HG03196 (cell line): Measurements from ENCODE around the gene NSUN3.

Experiments
- ATAC-seq: cut with Tn5 transposase; IDR thresholded peaks from one replicate; pipeline ENCODE4 v1.9.1; 2021; ENCODE audit not compliant: unreplicated experiment

Gene NSUN3

DNA sequence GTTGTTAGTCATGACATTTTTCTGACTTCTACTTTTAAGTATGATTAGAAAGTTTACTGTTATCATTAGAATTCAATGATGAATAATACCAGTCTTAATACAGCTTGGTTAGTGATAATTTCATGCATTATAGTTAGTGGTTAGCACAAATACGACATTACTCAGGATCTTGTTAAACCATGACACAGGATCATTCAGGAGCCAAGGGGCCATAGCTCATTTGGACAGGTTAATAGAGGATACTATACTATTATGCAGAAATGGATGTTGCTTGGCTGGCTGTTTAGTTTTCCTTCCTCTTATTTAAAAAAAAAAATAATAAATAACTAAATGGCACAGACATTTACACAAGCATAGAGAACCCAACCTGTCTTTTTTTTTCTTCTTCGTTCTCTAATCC, 55.5 kb downstream of the NSUN3 start:
- no peak for ATAC-seq

DNA sequence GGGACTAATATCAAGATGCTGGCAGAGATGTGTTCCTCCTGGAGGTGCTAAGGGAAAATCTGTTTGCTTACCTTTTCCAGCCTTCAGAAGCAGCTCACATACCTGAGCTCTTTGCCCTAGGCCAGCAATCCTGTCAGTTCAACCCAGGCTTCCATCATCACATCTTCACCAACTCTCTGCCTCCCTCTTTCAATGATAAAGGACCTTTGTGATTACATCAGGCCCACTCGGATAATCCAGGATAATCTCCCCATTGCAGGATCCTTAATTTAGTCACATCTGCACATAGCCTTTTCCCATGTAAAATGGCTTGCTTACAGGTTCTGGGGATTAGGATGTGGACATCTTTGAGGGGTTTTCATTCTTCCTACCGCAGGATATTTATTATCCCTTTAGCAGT, 58.3 kb downstream of the NSUN3 start:
- ATAC-seq, result no peak

DNA sequence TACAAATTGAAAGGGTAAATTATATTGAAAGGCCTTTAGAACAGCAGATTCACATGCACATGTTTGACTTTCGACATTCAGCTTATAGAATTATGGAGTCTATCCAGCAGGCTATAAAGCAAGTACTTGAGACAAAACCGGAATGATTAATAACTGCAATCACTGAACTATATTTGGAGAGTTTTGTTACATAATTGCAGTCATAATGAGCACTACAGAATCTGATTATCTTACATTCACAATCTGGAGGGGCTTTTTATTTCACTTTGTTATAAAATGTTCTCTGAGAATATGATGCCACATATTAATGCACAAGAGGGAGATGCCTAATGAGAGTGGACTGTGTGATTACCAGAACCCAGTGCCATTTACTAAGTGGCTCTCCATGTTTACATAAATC, 64.3 kb downstream of the NSUN3 start:
- no peak for ATAC-seq

DNA sequence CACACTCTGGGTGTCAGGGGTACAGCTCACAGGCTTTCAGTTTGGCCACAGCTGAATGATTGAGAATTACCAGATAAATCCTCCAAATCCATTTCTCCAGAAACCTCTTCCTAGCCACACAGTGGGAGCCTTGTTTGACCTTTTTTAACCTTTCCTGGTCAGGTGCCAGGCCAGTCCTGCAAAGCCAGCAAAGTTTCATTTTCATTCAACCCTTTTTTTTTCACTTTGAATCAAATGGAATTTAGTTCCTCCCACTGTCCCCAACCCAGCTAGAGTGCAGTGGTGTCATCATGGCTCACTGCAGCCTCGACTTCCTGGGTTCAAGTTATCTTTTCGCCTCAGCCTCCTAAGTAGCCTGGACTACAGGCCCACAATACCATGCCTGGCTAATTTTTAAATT, 67.8 kb downstream of the NSUN3 start:
- no peak for ATAC-seq

DNA sequence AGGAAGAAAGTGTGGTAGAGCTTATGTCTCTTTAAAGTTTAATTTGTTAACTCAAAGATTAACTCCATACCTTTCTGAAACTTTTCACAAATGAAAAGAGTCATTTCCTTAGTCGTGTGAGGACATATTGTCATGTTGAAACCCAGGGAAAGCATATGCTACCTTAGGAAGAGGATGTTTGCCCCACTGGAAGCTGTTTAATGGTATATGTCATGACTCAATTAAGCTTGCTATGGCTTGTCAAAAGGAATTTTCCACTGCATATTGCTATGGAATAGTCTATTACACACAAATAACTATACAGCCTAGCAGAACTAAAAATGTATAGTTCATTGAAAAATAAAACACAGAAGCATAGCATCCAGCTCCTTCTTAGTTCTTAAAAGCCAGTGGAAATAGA, 69.9 kb downstream of the NSUN3 start:
- ATAC-seq, result no peak

DNA sequence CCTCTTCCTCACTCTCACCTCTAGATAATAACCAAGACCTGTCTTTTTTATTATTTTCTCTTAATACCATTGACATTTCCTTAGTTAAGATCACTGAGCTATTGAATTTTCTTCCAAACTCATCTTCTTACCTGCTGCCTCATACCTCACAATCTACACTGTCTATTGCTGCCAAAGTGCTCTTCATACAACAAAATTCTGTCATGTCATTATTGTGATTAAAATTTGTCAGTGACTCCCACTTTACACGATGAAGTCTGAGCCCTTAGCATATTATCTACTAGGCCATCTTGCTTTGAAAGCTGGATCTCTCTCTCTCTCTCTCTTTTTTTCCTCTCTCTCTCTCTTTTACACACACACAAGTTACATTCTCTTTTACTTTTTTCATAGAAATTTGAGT, 73.3 kb downstream of the NSUN3 start:
- ATAC-seq, result no peak

DNA sequence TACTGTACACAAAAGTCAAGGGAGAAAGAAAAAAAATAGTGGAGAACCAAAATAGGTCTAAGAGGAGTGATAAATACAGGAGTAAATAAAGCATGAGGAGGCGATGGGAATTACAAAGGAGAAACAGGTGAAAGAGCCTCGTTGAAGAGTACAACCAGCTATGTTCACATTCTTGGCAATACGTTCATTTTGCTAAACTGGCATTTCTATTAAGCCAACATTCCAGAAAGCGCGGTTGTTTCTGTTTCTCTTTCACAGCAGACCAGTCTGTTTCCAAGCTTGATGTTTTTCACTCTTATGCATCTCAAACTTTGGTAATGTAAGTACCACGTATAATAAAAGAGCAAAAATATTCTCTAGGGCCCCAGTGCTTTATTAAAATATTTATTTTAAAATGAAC, 74.5 kb downstream of the NSUN3 start:
- no peak for ATAC-seq

DNA sequence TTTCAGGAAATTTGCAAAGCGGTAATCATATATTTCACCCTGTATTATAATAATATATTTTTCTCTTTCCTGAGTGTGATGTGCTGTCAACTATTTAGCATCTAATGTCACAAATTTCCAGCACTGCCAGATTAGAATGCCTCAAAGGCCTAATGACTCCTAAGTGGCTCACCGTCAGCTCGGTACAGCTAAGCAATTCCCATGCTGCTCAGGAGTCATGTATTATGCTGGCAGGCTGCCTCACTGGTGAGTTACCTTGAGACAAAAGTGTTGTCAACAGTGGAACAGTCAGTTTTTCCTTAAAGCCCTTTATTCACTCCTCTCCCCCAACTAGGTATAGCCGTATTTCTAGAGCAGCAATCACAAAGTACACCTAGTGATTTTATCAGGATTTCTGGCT, 83.6 kb downstream of the NSUN3 start:
- no peak for ATAC-seq

DNA sequence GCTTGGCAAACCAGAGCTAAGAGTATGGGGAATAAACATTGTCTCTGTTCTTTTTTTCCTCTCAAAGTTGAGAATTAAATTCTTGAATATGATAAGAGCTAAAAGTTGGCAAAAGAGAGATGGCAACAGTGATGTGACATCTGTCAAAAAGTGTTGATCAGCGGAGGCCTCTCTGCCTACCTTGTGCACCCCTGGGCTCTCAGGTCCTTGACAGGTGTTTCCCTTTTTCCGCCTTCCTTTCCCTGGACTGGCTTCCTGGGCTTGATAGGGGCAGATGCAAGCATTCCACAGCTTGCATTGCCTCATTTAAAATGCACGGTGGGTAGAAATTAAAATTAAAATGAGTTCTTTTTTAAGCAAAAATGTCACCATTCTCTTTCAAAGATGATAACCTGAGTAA, 84.2 kb downstream of the NSUN3 start:
- no peak for ATAC-seq

DNA sequence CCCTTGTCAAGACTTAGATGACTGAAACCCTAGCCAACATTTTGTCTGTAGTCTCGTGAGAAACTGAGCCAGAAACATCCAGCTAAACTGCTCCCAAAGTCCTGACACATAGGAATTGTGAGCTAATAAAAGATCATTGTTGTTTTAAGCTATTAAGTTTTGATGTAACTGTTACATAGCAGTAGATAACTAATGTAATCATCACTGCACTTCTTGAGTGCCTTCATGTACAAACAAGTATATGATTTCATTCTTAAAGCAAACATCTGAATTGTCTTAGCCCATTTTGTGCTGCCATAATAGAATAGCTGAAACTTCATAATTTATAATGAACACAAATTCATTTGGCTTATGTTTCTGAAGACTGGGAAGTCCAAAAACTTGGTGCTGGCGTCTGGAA, 87.3 kb downstream of the NSUN3 start:
- no peak for ATAC-seq

DNA sequence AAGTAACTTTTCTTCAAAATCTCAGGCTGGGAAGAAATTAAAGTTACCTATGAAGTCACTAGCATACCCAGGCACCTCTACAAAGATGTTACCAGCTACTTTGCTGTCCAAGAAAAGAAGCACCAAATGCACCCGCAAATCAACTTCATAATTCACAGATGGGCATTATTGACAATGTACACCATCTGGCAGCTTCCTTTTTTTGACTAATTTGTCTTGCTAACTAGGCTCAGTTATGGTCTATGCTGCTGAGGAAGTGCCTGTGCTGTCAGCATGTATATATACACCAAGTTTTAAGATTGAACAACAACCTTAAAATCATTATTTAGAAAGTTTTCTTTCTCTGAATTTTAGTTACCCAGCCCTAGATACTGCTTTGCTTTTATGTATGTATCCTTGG, 93.8 kb downstream of the NSUN3 start:
- no peak for ATAC-seq

DNA sequence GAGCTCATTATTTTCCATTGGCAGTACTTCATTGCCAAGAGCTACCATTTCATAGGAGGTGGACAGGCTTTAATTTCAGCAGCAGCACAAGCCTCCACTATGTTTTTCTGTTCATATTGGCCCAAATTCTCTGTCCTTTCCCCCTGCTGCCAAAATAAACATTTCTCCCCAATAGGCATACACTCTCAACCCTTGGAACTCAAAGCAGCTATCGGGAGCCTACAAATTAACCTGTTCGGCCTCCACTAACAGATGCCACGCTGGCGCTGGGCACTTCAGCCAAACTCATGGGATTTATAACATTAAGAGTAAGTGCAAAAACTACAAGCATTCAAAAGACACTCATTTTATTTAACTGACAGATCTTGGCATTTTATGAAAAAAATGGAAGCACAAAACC, 95.7 kb downstream of the NSUN3 start:
- ATAC-seq, result no peak

DNA sequence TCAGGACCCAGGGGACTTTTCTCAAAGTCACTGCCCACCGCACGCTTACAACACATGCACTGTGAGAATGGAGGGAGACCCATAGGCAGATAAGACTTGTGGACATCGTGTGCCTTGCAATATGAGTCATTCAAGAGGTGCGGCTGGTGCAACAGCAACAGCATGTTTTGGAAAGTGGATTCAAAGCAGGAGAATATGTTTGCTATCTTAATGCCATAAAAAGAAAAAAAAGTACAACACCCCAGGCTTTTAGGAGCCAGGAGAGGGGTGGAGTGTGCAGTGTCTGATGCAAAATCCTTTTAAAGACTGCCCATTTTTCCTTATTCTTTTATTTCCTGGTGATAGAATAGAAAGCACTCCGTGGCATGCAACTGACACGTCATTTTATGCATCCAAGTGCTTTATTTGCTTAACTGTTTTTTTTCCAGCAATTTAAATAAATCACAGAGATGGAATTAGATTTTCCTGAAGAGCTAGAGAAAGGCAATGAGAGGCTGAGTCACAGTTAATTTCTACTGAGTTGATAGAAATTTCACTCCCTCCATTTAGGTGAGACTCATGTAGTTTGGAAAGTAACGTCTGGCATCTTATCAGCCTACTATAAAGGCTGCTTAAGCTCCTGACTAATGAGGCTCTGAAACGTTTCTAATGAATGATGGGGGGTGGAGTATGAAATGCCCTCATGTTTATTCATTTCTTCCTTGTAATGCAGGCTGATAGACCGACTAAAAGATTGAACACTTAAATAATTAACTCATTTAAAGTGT, 96.4 kb downstream of the NSUN3 start:
- no peak for ATAC-seq

DNA sequence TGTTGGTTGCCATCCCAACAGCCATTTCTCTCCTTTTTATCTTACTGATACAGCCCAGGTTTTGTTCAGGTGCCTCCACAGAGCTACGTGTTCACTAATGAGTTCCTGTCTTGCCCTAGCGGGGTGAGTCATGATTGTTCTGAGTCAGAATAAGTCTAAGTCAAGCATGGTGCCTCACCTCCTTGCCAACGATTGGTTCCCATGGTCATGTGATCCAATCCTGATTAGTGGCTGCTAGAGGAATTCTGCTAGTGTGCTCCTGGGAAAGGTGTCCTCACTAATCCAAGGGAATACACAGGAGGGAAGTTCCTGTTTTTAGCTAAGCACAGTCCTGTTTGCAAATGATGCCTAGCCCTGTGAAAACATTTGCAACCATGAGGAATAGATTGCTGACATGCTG, 99.8 kb downstream of the NSUN3 start:
- no peak for ATAC-seq

DNA sequence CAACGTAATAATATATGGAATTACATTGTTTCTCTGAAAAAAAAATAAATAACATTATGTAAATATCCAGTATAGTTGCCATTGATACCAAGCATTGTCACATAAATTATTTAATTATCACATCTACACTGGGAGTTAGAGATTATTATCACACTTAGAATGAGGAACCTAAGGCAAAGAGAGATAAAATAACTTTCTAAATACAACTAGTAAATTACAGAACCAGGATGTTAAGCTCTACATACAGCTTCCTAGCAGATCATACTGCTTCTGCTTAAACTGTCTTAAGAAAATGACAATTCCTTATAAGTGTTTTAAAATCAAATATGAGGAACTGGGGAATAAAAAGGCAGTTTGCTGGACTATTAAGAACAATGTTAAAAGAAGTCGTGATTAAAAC, 104.5 kb downstream of the NSUN3 start:
- no peak for ATAC-seq

DNA sequence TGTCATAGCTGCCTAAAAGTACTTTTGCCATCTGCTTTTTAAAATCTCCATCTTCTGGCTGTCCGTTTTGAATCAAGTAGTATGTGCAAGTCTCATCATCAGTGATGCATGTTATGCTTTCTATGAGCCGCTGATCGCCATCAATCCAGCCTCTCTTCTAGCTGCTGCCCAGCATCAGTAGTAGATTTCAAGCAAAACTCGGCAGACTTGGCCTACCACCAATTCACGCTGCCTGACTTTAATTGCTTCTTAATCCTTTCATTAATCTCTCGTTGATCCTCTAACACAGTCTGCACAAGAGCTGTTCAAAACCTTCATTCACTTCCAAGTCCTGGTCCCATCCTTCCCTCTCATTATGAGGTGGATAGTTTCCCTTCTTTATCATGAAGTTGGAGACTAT, 104.9 kb downstream of the NSUN3 start:
- ATAC-seq, result no peak

DNA sequence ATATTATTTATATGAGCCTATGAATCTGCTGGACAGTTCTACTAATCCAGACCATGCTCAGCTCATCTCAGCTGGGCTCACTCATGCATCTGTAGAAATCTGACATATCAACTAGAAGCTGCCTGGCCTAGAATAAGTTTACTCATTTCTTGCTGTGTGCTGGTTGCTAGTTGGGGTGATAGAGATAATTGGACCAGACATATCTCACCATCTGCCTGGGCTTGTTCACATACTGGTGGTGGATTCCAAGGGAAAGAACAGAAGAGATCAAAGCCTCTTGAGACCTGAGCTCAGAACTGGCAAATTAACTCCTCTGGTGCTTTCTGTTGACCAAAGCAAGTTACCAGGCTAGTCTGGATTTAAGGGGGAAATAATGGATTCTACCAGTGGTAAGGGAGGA, 109.1 kb downstream of the NSUN3 start:
- ATAC-seq, result no peak

DNA sequence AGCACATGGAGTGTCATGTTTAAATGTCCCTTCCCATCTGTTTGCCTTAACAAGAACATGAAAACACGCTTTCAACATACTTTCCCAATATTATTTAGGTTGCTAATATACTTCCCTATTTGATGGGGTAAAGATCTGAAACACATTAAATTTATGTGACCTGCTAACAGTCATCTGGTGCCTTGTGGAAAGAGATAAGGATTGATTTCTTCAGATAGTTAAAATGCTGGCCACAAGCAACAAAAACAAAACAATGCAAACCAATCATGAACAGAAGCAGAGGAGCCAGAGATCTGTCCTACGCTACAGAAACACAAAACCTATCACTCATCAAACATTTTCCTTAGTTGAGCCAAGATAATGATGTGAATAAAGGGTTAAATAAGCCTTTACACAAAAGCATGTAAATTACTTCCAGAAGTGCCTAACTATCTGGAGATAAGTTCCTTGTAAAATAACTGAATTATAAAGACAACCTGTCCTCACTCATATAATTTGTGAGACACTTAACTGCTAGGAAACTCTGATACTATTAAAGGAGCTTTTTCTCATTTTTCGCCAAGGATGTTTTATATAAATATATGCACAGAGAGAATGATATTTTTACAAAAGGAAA, 109.9 kb downstream of the NSUN3 start:
- no peak for ATAC-seq

DNA sequence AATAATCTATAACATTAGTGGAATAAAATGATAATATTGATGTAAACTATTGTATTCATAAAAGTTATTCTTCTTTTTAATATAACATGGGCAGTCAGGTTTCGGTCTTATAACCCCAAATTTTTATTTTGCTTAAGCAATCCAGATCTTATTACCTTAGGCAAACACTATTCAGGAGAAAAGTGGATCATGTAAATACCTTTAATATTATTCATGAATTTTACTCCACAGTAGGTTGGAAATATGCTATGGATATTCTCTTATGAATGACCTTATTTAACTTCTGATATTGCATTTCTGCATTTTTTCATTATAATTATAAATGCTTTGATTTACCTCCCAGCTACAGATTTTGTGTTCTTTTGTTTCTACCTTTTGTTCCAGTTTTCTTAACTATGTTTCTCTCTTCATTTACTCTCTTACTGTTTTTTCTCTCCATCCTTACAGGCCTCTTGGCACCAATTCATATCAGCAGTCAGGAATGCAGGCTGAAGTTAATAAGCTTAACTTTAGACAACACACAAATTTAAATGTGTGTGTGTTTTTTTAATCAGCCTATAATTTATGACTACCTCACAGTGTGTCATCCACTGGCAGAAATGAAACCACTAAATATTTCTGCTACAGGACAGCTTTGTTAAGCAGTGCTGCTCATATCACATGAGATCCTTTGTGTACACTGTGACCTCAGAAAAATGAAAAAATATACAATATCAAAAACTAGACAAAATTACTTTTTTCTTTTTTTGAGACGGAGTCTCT, 111.0 kb downstream of the NSUN3 start:
- ATAC-seq, result no peak

DNA sequence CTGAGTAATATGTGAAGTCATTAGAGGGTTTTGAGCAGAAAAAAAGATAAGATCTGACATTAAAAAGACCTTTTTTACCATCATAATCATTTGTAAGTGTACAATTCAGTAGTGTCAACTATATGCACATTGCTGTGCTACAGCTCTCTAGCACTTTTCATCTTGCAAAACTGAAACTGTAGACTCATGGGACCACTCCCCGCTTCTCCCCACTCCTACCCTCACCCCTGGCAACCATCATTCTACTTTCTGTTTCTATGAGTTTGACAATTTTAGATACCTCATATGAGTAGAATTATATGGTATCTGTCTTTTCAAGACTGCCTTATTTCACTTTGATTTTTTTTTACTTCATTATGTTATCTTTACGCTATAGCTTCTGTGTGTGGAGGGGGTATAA, 112.8 kb downstream of the NSUN3 start:
- ATAC-seq, result no peak

DNA sequence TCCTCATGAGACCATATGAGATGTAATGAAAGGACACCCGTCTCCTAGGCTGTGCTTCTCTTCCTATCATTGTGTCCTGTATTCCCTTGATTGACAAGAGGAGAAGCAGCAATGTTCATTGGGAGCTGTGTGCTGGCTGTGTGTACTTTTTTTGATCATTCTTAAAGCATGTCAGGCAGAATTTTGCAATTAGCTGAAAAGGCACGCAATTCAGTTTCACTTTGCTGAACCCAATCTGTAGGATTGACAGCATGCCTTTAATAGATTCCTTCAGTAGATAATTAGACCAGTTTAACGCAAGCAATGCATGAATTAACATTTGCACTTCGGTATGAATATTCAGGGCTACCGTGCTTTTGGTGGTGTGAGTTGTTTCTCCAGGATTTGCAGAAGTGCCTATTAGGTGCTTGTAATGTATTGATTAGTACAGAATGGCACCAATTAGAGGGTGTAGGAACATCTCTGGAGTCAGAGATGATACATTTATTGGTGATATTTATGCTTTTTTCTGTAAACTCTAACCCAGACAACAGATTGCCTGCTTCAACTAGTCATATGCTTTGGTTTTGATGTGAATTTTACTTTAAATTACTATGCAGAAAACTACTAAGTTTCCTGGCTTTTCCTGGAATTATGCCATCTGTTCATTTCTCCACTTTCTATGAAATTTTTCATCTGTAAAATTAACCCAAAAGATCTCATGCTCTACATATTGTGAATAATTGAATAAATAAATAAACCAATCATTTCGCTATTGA, 114.3 kb downstream of the NSUN3 start:
- ATAC-seq, result no peak
